HG03439 (cell line): Measurements from ENCODE around the gene USP31.
A peak's percentile ranks its signal among the peaks of the same experiment; 100 is the strongest.
"Not testable (repeated sequence)": the region's sequence is repeated elsewhere in the genome, so short reads cannot be mapped to it uniquely, and the experiment has no call there.

Source experiments
- ATAC-seq: cut with Tn5 transposase; IDR thresholded peaks from one replicate; pipeline ENCODE4 v1.9.1; 2021; ENCODE audit warnings: mild to moderate bottlenecking, moderate library complexity; ENCODE audit not compliant: unreplicated experiment

USP31 gene

GRCh38 chr16:23156946-23157460 lies 7.8 kb upstream of the USP31 start:
- ATAC-seq, result no peak

DNA sequence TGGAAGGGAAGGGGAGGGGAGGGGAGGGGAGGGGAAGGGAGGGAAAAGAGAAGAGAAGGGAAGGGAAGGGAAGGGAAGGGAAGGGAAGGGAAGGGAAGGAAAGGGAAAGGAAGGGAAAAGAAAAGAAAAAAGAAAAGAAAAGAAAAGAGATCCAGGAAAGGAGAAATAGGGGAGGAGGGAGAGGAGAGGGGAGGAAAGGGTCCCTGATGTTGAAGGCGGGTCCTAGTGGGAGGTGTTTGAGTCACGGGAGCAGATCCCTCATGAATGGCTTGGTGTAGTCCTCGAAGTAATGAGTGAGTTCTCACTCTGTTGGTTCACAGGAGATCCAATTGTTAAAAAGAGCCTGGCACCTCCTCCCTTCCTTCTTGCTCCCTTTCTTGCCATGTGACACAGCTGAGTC lies 6.9 kb upstream of the USP31 start:
- no peak for ATAC-seq

DNA sequence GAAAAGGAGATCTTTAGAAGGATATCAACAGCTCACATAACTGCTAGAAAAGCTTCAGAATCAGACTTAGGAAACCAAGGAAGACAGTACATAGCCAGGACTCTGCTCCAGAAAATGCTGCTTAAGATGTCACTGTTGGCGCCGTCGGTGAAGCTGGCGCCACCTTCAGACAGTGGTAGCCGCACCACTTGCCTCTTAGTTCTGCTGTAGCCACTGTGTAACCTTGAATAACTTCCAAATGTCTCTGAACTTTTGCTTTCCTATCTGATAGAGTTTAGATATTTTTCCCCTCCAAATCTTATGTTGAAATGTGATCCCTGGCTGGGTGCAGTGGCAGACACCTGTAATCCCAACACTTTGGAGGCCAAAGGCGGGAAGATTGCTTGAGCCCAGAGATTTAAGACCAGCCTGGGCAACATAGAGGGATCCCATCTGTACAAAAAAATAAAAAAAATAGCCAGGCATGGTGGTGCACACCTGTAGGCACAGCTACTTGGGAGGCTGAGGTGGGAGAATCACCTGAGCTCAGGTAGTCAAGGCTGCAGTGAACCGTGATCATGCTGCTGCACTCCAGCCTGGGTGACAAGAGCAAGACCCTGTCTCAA lies 6.3 kb upstream of the USP31 start:
- ATAC-seq, result no peak

- ATAC-seq, result no peak
These were observed 3.3 kb upstream of the USP31 start for GRCh38 chr16:23152386-23153178.

DNA sequence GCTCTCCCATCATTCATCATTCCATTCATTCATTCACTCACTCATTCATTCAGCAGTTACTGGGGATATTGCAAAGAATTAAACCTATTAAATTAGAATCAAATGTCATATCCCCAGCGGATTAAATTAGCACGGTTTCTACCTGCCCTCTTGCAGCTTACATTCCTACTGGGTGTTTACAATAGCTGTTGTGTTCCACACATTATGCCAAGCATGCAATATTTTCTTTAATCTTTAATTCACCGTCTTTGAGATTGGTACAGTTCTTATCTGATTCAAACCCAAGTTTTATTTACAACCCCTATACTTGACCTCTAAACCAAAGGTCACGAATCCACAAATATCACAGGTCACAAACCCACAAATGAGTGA lies 727 bp upstream of the USP31 start:
- no peak for ATAC-seq

GRCh38 chr16:23148513-23149266 lies 562 bp downstream of the USP31 start:
- ATAC-seq, result peak; percentile 40

- no peak for ATAC-seq
These were observed 1.1 kb downstream of the USP31 start for GRCh38 chr16:23148166-23148512.

DNA sequence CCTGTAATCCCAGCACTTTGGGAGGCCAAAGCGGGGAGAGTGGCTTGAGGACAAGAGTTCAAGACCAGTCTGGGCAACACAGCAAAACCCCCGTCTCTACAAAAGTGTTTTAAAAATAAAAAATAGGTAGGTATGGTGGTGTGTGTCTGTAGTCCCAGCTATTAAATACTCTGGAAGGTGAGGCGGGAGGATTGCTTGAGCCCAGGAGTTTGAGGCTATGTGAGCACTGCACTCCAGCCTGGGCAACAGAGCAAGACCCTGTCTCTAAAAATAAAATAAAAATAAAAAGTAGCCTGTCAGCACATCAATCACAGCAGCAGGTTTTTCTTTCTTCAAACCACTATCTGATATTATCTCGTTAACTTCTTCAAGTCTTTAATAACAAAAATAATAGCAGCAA lies 1.6 kb downstream of the USP31 start:
- no peak for ATAC-seq

GRCh38 chr16:23146877-23147601 lies 2.2 kb downstream of the USP31 start:
- no peak for ATAC-seq

GRCh38 chr16:23145608-23146007 lies 3.6 kb downstream of the USP31 start:
- no peak for ATAC-seq

DNA sequence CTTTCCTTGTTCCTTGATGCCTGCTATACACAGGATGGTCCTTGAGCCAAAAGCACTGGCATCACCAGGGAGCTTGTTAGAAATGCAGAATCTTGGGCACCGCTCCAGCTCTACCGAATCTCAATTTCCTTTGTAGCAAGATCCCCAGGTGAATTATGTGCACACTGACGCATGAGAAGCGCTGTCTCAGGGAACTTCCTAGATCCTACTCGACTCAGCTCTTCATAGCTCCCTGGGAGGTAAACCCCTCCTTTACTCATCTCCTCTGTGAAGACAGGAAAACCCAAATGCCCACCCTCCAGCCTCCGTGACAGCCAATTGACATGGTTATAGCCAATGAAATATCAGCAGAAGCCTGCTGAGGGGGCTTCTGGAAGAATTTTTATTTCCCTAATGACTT lies 4.1 kb downstream of the USP31 start:
- no peak for ATAC-seq

GRCh38 chr16:23144393-23144792 lies 4.9 kb downstream of the USP31 start:
- ATAC-seq, result not testable (repeated sequence)

GRCh38 chr16:23143391-23143790 lies 5.9 kb downstream of the USP31 start:
- ATAC-seq, result no peak

- no peak for ATAC-seq
These were observed 7.1 kb downstream of the USP31 start for GRCh38 chr16:23141959-23142740.

DNA sequence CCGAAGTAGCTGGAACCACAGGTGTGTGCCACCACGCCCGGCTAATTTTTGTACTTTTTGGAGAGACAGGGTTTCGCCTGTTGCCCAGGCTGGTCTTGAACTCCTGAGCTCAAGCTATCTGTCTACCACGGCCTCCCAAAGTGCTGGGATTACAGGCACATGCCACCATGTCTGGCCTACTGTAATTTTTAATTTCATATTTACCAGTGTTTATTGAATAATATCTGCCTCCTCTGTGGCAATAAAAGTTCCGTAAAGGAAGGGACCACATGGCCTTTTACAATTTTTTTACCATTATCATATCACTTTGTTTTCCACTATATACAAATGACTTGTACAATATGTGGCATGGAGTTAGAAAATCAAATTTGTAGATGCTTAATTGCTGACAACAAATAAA lies 7.8 kb downstream of the USP31 start:
- ATAC-seq, result no peak

- ATAC-seq, result no peak
These were observed 8.2 kb downstream of the USP31 start for GRCh38 chr16:23141033-23141432.

- no peak for ATAC-seq
These were observed 9.1 kb downstream of the USP31 start for GRCh38 chr16:23140107-23140506.

GRCh38 chr16:23137818-23138217 lies 11.4 kb downstream of the USP31 start:
- ATAC-seq, result no peak

- ATAC-seq, result no peak
These were observed 12.0 kb downstream of the USP31 start for GRCh38 chr16:23137256-23137655.

GRCh38 chr16:23134274-23134673 lies 15.0 kb downstream of the USP31 start:
- ATAC-seq, result no peak
